ENCODE results near the gene MAML3. TPM values are rescaled to one million over a fixed set of nuclear protein-coding genes. Genes with fewer than 3 reads are reported as not detected.

The MAML3 gene
- total and polyA plus RNA-seq, 2 experiments from 2014 or later, result 1.7 to 6.5 TPM

DNA sequence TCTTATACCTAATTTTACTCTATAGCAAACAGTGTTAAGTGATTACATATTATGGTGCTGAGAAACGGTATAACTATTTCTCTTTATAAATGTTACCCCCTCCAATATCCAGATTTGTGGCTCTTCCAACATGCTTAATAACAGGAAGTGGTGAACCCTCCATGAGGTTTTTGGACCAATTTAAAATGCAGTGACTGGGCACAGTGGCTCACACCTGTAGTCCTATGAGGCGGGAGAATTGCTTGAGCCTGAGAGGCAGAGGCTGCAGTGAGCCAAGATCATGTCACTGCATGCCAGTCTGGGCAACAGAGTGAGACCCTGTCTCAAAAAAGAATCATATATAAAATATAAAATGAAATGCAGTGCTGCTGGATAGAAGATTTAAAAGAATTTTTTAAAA lies 351.1 kb downstream of the MAML3 start:
- H3K27me3 Mint-ChIP-seq (ENCODE audit: insufficient read depth, low read depth, poor library complexity), result no peaks in the 10 kb centered on the region
- no peak overlapping the region for H3K4me2 ChIP-seq
- no peak overlapping the region for H3K27ac ChIP-seq (ENCODE audit: low read depth)
- DNase-seq (ENCODE audit: low spot score) (no peak), ATAC-seq (no peak)
- H2AFZ ChIP-seq, result no peak overlapping the region
- H3K4me1 Mint-ChIP-seq, result peaks cover 7% of the 10 kb centered on the region
- no peaks in the 10 kb centered on the region for H3K9me2 ChIP-seq (ENCODE audit: insufficient read depth)
- H3K4me1 ChIP-seq (ENCODE audit: insufficient read depth), result no peaks in the 10 kb centered on the region
- H3K79me2 ChIP-seq (replicated peaks; ENCODE audit: insufficient read depth), result no peaks in the 10 kb centered on the region
- H3K4me3 Mint-ChIP-seq, result no peak overlapping the region
- no peaks in the 10 kb centered on the region for H3K36me3 Mint-ChIP-seq (ENCODE audit: low read depth)
- no peaks in the 10 kb centered on the region for H3K27me3 ChIP-seq (ENCODE audit: insufficient read depth)
- no peaks in the 10 kb centered on the region for H3K36me3 ChIP-seq (ENCODE audit: insufficient read depth)
- H3K27ac Mint-ChIP-seq, result no peak overlapping the region
- no peaks in the 10 kb centered on the region for H3F3A ChIP-seq (replicated peaks; ENCODE audit: low read depth)
- no peaks in the 10 kb centered on the region for H4K20me1 ChIP-seq (replicated peaks; ENCODE audit: insufficient read depth)
- H3K4me3 ChIP-seq, result no peak overlapping the region
- no peaks in the 10 kb centered on the region for H3K9me3 Mint-ChIP-seq
- TF ChIP-seq CREB1 (CRISPR knock-in tag; IDR thresholded peaks at IDR 0.05; ENCODE audit: low read depth) (no peak), ZNF114 (CRISPR knock-in tag; IDR thresholded peaks at IDR 0.05) (no peak), EZH2phosphoT487 (IDR thresholded peaks at IDR 0.05; ENCODE audit: unreplicated experiment) (no peak), POLR2AphosphoS5 (IDR thresholded peaks at IDR 0.05; ENCODE audit: low read depth) (no peak), JUNB (IDR thresholded peaks at IDR 0.05; ENCODE audit: unreplicated experiment) (no peak), ZNF331 (CRISPR knock-in tag; IDR thresholded peaks at IDR 0.05; ENCODE audit: low read depth) (no peak)
- TF ChIP-seq, protein P1, sequence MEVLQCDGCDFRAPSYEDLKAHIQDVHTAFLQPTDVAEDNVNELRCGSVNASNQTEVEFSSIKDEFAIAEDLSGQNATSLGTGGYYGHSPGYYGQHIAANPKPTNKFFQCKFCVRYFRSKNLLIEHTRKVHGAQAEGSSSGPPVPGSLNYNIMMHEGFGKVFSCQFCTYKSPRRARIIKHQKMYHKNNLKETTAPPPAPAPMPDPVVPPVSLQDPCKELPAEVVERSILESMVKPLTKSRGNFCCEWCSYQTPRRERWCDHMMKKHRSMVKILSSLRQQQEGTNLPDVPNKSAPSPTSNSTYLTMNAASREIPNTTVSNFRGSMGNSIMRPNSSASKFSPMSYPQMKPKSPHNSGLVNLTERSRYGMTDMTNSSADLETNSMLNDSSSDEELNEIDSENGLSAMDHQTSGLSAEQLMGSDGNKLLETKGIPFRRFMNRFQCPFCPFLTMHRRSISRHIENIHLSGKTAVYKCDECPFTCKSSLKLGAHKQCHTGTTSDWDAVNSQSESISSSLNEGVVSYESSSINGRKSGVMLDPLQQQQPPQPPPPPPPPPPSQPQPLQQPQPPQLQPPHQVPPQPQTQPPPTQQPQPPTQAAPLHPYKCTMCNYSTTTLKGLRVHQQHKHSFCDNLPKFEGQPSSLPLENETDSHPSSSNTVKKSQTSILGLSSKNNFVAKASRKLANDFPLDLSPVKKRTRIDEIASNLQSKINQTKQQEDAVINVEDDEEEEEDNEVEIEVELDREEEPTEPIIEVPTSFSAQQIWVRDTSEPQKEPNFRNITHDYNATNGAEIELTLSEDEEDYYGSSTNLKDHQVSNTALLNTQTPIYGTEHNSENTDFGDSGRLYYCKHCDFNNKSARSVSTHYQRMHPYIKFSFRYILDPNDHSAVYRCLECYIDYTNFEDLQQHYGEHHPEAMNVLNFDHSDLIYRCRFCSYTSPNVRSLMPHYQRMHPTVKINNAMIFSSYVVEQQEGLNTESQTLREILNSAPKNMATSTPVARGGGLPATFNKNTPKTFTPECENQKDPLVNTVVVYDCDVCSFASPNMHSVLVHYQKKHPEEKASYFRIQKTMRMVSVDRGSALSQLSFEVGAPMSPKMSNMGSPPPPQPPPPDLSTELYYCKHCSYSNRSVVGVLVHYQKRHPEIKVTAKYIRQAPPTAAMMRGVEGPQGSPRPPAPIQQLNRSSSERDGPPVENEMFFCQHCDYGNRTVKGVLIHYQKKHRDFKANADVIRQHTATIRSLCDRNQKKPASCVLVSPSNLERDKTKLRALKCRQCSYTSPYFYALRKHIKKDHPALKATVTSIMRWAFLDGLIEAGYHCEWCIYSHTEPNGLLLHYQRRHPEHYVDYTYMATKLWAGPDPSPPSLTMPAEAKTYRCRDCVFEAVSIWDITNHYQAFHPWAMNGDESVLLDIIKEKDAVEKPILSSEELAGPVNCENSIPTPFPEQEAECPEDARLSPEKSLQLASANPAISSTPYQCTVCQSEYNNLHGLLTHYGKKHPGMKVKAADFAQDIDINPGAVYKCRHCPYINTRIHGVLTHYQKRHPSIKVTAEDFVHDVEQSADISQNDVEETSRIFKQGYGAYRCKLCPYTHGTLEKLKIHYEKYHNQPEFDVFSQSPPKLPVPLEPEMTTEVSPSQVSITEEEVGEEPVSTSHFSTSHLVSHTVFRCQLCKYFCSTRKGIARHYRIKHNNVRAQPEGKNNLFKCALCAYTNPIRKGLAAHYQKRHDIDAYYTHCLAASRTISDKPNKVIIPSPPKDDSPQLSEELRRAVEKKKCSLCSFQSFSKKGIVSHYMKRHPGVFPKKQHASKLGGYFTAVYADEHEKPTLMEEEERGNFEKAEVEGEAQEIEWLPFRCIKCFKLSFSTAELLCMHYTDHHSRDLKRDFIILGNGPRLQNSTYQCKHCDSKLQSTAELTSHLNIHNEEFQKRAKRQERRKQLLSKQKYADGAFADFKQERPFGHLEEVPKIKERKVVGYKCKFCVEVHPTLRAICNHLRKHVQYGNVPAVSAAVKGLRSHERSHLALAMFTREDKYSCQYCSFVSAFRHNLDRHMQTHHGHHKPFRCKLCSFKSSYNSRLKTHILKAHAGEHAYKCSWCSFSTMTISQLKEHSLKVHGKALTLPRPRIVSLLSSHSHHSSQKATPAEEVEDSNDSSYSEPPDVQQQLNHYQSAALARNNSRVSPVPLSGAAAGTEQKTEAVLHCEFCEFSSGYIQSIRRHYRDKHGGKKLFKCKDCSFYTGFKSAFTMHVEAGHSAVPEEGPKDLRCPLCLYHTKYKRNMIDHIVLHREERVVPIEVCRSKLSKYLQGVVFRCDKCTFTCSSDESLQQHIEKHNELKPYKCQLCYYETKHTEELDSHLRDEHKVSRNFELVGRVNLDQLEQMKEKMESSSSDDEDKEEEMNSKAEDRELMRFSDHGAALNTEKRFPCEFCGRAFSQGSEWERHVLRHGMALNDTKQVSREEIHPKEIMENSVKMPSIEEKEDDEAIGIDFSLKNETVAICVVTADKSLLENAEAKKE (CRISPR knock-in tag; IDR thresholded peaks at IDR 0.05), result no peak

DNA sequence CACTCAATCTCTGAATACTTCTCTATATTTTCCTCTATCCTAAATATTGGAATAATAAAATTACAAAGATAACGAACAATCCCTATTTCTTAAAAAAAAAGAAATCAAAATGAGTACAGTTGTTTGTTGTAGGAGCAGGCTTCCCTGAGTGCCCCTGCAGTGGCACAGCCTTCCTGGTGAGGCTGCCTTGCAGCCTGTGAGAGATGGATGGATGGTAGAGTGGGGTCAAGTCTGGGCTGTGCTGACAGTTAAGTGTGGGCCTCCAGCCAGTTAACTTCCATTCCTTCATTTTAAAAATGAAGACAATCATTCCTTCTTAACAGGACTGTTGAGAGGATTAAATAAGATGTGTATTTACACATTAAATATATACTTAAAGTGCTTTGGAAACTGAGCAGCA lies 351.5 kb downstream of the MAML3 start:
- H3K79me2 ChIP-seq (replicated peaks; ENCODE audit: insufficient read depth), result no peaks in the 10 kb centered on the region
- H3F3A ChIP-seq (replicated peaks; ENCODE audit: low read depth), result no peaks in the 10 kb centered on the region
- Mint-ChIP-seq H3K4me3 (no peak overlapping the region), H3K27ac (no peak overlapping the region), H3K36me3 (ENCODE audit: low read depth) (no peaks in the 10 kb centered on the region), H3K9me3 (no peaks in the 10 kb centered on the region), H3K27me3 (ENCODE audit: insufficient read depth, low read depth, poor library complexity) (no peaks in the 10 kb centered on the region), H3K4me1 (peaks cover 6% of the 10 kb centered on the region)
- H3K4me2 ChIP-seq, result no peak overlapping the region
- H3K27me3 ChIP-seq (ENCODE audit: insufficient read depth), result no peaks in the 10 kb centered on the region
- no peaks in the 10 kb centered on the region for H3K9me2 ChIP-seq (ENCODE audit: insufficient read depth)
- peak; percentile 32; the same call in 1 of the 3 replicates for ATAC-seq
- H3K4me3 ChIP-seq, result no peak overlapping the region
- H4K20me1 ChIP-seq (replicated peaks; ENCODE audit: insufficient read depth), result no peaks in the 10 kb centered on the region
- DNase-seq (ENCODE audit: low spot score), result no peak
- TF ChIP-seq EZH2 (IDR thresholded peaks at IDR 0.05; ENCODE audit: low read depth, unreplicated experiment) (no peak), POLR2AphosphoS5 (IDR thresholded peaks at IDR 0.05; ENCODE audit: low read depth) (no peak), ZNF331 (CRISPR knock-in tag; IDR thresholded peaks at IDR 0.05; ENCODE audit: low read depth) (no peak), ZNF114 (CRISPR knock-in tag; IDR thresholded peaks at IDR 0.05) (no peak), NANOG (IDR thresholded peaks at IDR 0.05; ENCODE audit: borderline replicate concordance) (no peak), STAT1 (IDR thresholded peaks at IDR 0.05; ENCODE audit: unreplicated experiment) (no peak)
- no peak overlapping the region for H2AFZ ChIP-seq
- no peak overlapping the region for H3K27ac ChIP-seq (ENCODE audit: low read depth)
- no peaks in the 10 kb centered on the region for H3K4me1 ChIP-seq (ENCODE audit: insufficient read depth)
- no peaks in the 10 kb centered on the region for H3K36me3 ChIP-seq (ENCODE audit: insufficient read depth)
